T-helper 1 cell (primary cell): ENCODE measurements around the gene IREB2.
A peak's percentile ranks its signal among the peaks of the same experiment; 100 is the strongest.
"Not testable (repeated sequence)": the region's sequence is repeated elsewhere in the genome, so short reads cannot be mapped to it uniquely, and the experiment has no call there.

Source experiments
- DNase-seq, 5 donors: peaks; one replicate each; pipeline ENCODE4 v3.0.0-alpha.2; 2012 to 2020

IREB2 gene

DNA sequence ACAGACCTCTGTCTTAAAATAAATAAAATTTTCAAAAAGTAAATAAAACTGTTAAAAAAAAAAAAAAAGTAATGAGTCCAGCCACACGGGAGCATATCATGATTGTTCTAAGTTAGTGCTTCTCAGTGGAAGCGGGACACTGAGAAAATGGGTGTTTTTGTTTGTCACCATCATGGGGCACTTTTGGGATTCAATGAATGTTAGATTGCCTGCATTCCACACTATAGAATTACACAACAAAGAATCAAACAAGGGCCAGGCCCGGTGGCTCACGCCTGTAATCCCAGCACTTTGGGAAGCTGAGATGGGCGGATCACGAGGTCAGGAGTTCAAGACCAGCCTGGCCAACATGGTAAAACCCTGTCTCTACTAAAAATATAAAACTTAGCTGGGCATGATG lies 3.3 kb upstream of the IREB2 start:
- not testable (repeated sequence) for DNase-seq

DNA sequence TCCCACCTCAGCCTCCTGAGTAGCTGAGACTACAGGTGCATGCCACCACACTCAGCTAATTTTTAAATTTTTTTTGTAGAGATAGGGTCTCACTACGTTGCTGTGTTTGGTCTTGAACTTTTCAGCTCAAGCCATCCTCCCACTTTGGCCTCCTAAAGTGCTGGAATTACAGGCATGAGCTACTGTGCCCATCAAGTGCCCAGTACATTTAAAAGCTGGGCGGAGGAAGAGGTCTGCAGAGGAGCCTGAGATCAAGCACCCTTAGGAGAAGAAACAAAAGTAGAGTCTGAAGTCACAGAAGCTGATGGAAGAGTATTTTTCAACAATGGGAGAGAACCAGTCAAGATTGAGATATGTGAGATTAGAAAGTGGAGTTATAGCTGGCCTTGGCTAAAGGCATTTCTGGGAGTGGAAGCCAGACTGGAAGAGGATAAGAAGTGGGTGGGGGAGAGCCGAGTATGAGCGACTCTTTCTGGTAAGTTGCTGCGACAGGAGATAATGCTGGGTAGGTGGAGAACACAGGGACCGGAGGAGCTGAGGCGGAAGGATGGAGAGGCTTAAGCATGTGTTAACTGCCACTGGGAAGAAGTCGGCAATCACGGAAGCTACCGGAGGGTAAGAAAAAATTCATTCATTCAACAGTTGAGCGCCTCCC lies 782 bp upstream of the IREB2 start:
- DNase-seq: no peak

GRCh38 chr15:78438619-78439285 lies 736 bp downstream of the IREB2 start:
- DNase-seq: peak in 1 of 5 donors; percentile 19

- no peak for DNase-seq
Observed at GRCh38 chr15:78440375-78441373, 2.7 kb downstream of the IREB2 start.

GRCh38 chr15:78444255-78444654 lies 6.2 kb downstream of the IREB2 start:
- no peak for DNase-seq

- no peak for DNase-seq
Observed at GRCh38 chr15:78445875-78446274, 7.9 kb downstream of the IREB2 start.

- no peak for DNase-seq
Observed at GRCh38 chr15:78446551-78446950, 8.5 kb downstream of the IREB2 start.

DNA sequence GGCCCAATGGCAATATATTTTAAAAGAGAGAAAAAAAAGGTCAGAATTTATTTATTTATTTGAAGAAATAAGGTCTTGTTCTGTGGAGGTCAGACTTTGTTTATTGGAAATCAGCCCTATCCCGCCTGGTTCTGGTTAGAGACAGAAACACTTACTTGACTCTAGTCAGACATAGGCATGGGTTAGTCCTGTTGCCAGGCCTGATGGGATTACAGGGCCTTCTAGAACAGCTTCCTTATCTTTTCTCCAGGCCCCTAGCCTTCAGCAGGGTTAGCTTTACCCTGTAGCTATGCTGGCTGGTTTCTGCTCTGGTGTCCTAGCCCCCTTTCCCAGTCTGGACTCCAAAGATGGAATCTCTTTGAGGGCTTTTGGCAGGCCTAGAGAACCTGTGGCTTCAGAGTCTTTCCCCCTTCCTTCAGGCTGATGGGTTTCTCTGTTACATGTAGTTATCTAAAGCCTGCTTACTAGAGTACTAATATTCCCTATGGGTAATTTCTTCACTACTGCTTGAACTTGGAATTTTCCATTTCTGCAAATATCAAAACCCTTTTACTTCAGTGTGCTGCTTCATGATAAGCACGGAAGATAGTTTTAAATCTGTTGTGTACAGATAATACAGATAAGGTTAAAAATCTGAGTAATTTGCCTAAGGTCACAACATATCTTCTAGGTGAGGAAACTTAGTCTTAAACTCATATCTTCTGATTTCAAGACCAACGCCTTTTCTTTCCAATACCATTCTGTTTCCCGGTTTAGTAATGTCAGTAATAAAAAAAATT lies 10.6 kb downstream of the IREB2 start:
- no peak for DNase-seq

GRCh38 chr15:78449220-78449999 lies 11.4 kb downstream of the IREB2 start:
- DNase-seq: no peak

- no peak for DNase-seq
Observed at GRCh38 chr15:78450285-78450858, 12.4 kb downstream of the IREB2 start.

GRCh38 chr15:78452485-78452884 lies 14.5 kb downstream of the IREB2 start:
- no peak for DNase-seq

GRCh38 chr15:78453447-78453846 lies 15.4 kb downstream of the IREB2 start:
- DNase-seq: no peak

DNA sequence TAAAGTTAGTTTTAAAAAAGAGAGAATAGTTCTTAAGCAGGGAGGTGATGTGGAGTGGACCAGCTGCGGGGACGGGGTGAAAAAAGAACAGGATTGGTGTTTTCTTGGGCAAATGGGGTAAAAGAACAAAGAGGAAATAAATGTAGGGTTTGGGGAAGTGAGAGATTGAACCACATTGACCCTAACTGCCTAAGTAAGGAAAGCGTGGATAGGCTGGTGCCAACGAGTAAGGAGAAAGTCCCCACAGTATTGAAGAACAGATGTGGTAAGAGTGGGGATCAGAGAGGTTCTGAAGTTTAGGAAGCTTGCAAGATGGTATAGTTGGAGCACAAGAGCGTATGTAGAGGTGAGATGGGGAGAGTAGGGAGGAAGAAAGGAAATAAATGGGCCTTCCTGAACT lies 17.0 kb downstream of the IREB2 start:
- DNase-seq: no peak

GRCh38 chr15:78455749-78456148 lies 17.7 kb downstream of the IREB2 start:
- DNase-seq: no peak

DNA sequence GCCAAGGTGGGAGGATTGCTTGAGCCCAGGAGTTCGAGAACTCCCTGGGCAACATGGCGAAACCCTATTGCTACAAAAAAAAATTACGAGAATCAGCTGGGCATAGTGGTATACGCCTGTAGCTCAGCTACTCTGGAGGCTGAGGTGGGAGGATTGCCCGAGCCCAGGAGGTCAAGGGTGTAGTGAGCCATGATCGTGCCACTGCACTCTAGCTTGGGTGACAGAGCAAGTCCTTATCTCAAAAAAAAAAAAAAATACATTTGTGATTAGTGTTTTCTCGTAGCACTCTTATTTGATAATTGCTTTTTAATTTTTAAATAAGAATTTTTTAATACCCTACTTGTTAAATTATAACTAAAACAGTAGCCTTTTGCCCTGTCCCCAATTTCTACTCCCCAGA lies 18.4 kb downstream of the IREB2 start:
- DNase-seq: no peak

GRCh38 chr15:78457101-78457500 lies 19.1 kb downstream of the IREB2 start:
- DNase-seq: no peak

- no peak for DNase-seq
Observed at GRCh38 chr15:78460737-78461136, 22.7 kb downstream of the IREB2 start.

GRCh38 chr15:78461171-78461888 lies 23.3 kb downstream of the IREB2 start:
- DNase-seq: peak in 2 of 5 donors; percentile 7 to 12

DNA sequence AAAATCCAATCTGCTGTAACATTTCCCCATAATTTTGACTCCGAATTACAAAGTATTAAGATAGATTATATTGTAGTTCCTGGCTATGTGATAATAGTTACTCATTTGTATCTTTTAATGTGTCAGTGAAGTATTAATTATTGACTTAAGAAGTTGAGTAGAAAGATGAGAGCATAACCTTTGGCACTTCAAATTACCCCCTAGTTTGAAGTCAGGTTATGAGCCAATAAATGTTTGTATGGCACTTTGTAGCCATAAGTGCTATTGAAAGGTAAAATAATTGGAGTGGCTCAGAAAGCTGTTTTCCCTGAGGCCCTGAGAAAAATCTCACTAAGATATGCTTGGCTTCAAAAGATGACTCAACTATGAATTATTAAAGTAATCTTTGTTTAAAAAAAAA lies 31.0 kb downstream of the IREB2 start:
- no peak for DNase-seq

GRCh38 chr15:78477295-78477694 lies 39.3 kb downstream of the IREB2 start:
- no peak for DNase-seq

DNA sequence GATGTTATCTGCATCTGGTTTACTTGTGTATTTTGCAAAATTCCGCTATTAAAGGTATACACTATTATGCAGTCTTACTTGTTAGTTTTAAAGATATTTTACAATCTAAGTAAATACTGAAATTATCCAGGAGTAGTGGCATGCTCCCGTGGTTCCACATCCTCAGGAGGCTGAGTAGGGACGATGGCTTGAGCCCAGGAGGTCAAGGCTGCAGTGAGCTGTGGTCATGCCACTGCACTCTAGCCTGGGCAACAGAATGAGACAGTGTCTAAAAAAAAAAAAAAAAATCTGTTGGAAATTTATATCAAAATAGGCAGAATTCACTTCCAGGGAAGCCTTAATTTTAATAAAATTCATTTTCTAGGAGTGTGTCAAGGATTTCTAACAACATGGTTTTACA lies 41.6 kb downstream of the IREB2 start:
- no peak for DNase-seq
